Sigmoid colon (tissue), 4 donors: ENCODE results near the gene PLD1.

Experiments
- POLR2A ChIP-seq, 2 donors: fragments of 450-650 bp; IDR thresholded peaks; one replicate each; pipeline ENCODE4 v1.6.1; 2016; ENCODE audit warnings: antibody characterized with exemption in 2 of 2, mild to moderate bottlenecking in 2 of 2, moderate library complexity in 2 of 2
- POLR2AphosphoS5 ChIP-seq, 4 donors: sonication (generic); formaldehyde crosslinking; IDR thresholded peaks; one replicate each; pipeline ENCODE4 v1.6.1; 2017; ENCODE audit warnings: antibody characterized with exemption in 4 of 4
- TF ChIP-seq, protein P1 (sequence below), 4 experiments: fragments of 450-650 bp in 3 of 4; fragments of 200-600 bp in 1 of 4; IDR thresholded peaks; one replicate each; pipeline ENCODE4 v1.5.1; 2016 to 2019; ENCODE audit warnings: antibody characterized with exemption in 4 of 4, mild to moderate bottlenecking in 3 of 4, moderate library complexity in 2 of 4

DNA sequence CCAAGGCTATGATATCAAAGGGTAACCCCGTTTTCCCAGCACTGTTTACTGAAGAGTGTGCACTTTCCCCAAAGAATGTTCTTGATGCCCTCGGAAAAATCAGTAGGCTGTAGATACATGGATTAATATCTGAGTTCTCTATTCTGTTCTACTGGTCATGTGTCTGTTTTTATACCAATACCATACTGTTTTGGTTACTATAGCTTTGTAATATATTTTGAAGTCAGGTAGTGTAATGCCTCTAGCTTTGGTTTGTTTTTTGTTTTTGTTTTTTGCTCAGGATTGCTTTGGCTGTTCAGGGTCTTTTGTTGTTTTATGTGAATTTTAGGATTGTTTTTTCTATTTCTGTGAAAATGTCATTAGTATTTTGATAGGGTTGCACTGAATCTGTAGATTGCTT, 95.1 kb downstream of the PLD1 start:
- TF ChIP-seq, protein P1, sequence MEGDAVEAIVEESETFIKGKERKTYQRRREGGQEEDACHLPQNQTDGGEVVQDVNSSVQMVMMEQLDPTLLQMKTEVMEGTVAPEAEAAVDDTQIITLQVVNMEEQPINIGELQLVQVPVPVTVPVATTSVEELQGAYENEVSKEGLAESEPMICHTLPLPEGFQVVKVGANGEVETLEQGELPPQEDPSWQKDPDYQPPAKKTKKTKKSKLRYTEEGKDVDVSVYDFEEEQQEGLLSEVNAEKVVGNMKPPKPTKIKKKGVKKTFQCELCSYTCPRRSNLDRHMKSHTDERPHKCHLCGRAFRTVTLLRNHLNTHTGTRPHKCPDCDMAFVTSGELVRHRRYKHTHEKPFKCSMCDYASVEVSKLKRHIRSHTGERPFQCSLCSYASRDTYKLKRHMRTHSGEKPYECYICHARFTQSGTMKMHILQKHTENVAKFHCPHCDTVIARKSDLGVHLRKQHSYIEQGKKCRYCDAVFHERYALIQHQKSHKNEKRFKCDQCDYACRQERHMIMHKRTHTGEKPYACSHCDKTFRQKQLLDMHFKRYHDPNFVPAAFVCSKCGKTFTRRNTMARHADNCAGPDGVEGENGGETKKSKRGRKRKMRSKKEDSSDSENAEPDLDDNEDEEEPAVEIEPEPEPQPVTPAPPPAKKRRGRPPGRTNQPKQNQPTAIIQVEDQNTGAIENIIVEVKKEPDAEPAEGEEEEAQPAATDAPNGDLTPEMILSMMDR (IDR thresholded peaks at IDR 0.05), result no peak
- TF ChIP-seq POLR2AphosphoS5 (IDR thresholded peaks at IDR 0.05) (no peak), POLR2A (IDR thresholded peaks at IDR 0.05) (no peak)
